ENCODE data around the gene CCDC18. TPM values are rescaled to one million over a fixed set of nuclear protein-coding genes. Genes with fewer than 3 reads are reported as not detected.

CCDC18 gene
- total RNA-seq, 2 experiments from 2014 or later = 46.5 to 59.0 TPM

- ChIA-PET CTCF (ENCODE audit: unreplicated experiment) (no interaction called here), POLR2A (interaction anchor here (0.6 kb wide), 1 partner anchor 125 kb away, joined by 4 read pairs; no protein-coding TSS in a partner anchor)
- H3K4me2 ChIP-seq (ENCODE audit: low read length) = peak overlapping the region; percentile 8; the same call in 1 of the 2 replicates
- H3K27ac ChIP-seq (ENCODE audit: low read depth, low read length, poor library complexity, severe bottlenecking) = no peak overlapping the region
- H4K20me1 ChIP-seq (ENCODE audit: insufficient read depth, low read length) = peaks cover 9% of the 10 kb centered on the region; the same call in 1 of the 2 replicates
- H3K9me3 ChIP-seq (ENCODE audit: low read length) = no peaks in the 10 kb centered on the region
- peaks cover 62% of the 10 kb centered on the region for H3K79me2 ChIP-seq (ENCODE audit: insufficient read depth, low read depth, low read length)
- no peak overlapping the region for H3K4me3 ChIP-seq (ENCODE audit: low read depth, low read length, poor library complexity, severe bottlenecking)
- peaks cover 50% of the 10 kb centered on the region for H3K4me1 ChIP-seq (ENCODE audit: insufficient read depth, low read length, poor library complexity, severe bottlenecking)
- no peaks in the 10 kb centered on the region for H3K9me2 ChIP-seq (ENCODE audit: insufficient read depth, low read length)
- peaks cover 86% of the 10 kb centered on the region for H3K36me3 ChIP-seq (ENCODE audit: insufficient read depth, low read length)
- no peak for DNase-seq (ENCODE audit: low spot score)
- no TSS peak for BruUV-seq (replicated peaks)
- H2AFZ ChIP-seq (ENCODE audit: low read length) = no peak overlapping the region
- no peak for TF ChIP-seq EZH2phosphoT487 (IDR thresholded peaks at IDR 0.05; ENCODE audit: borderline replicate concordance, low read depth, low read length)
- TF ChIP-seq, protein P1, sequence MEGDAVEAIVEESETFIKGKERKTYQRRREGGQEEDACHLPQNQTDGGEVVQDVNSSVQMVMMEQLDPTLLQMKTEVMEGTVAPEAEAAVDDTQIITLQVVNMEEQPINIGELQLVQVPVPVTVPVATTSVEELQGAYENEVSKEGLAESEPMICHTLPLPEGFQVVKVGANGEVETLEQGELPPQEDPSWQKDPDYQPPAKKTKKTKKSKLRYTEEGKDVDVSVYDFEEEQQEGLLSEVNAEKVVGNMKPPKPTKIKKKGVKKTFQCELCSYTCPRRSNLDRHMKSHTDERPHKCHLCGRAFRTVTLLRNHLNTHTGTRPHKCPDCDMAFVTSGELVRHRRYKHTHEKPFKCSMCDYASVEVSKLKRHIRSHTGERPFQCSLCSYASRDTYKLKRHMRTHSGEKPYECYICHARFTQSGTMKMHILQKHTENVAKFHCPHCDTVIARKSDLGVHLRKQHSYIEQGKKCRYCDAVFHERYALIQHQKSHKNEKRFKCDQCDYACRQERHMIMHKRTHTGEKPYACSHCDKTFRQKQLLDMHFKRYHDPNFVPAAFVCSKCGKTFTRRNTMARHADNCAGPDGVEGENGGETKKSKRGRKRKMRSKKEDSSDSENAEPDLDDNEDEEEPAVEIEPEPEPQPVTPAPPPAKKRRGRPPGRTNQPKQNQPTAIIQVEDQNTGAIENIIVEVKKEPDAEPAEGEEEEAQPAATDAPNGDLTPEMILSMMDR (conservative IDR thresholded peaks at IDR 0.05; ENCODE audit: low read length) = no peak
- intact Hi-C loops (cut with micrococcal nuclease; ENCODE audit: unreplicated experiment) = loop anchor here (10.0 kb wide), 1 partner anchor 352 kb away; the partner anchor contains the start of gene RPL5
Observed at GRCh38 chr1:93186667-93187066, 6.1 kb downstream of the CCDC18 start.

GRCh38 chr1:93190432-93190831 lies 9.9 kb downstream of the CCDC18 start:
- no TSS peak for BruUV-seq (replicated peaks)
- no peak for DNase-seq (ENCODE audit: low spot score)
- TF ChIP-seq EZH2phosphoT487 (IDR thresholded peaks at IDR 0.05; ENCODE audit: borderline replicate concordance, low read depth, low read length) = no peak
- TF ChIP-seq, protein P1 (conservative IDR thresholded peaks at IDR 0.05; ENCODE audit: low read length) = no peak
- Histone ChIP-seq H4K20me1 (ENCODE audit: insufficient read depth, low read length) (no peaks in the 10 kb centered on the region), H3K4me3 (ENCODE audit: low read depth, low read length, poor library complexity, severe bottlenecking) (no peak overlapping the region), H3K9me3 (ENCODE audit: low read length) (no peaks in the 10 kb centered on the region), H3K4me1 (ENCODE audit: insufficient read depth, low read length, poor library complexity, severe bottlenecking) (peaks cover 16% of the 10 kb centered on the region), H2AFZ (ENCODE audit: low read length) (no peak overlapping the region), H3K36me3 (ENCODE audit: insufficient read depth, low read length) (peaks cover 96% of the 10 kb centered on the region), H3K27ac (ENCODE audit: low read depth, low read length, poor library complexity, severe bottlenecking) (no peak overlapping the region), H3K9me2 (ENCODE audit: insufficient read depth, low read length) (no peaks in the 10 kb centered on the region), H3K4me2 (ENCODE audit: low read length) (no peak overlapping the region), H3K79me2 (ENCODE audit: insufficient read depth, low read depth, low read length) (peaks cover 41% of the 10 kb centered on the region; the same call in 1 of the 2 replicates)
- intact Hi-C loops (cut with micrococcal nuclease; ENCODE audit: unreplicated experiment) = loop anchor here (5.0 kb wide), 1 partner anchor 37 kb away; no protein-coding TSS in a partner anchor
- POLR2A ChIA-PET = interaction anchor here (0.7 to 1.0 kb wide), 2 partner anchors 342 to 348 kb away, joined by 3 to 4 read pairs; no protein-coding TSS in a partner anchor
- CTCF ChIA-PET (ENCODE audit: unreplicated experiment) = no interaction called here

GRCh38 chr1:93194231-93194990 lies 13.9 kb downstream of the CCDC18 start:
- no peaks in the 10 kb centered on the region for H4K20me1 ChIP-seq (ENCODE audit: insufficient read depth, low read length)
- H3K27ac ChIP-seq (ENCODE audit: low read depth, low read length, poor library complexity, severe bottlenecking) = no peak overlapping the region
- no peak overlapping the region for H2AFZ ChIP-seq (ENCODE audit: low read length)
- H3K9me2 ChIP-seq (ENCODE audit: insufficient read depth, low read length) = no peaks in the 10 kb centered on the region
- H3K9me3 ChIP-seq (ENCODE audit: low read length) = no peaks in the 10 kb centered on the region
- no peak overlapping the region for H3K4me2 ChIP-seq (ENCODE audit: low read length)
- no TSS peak for BruUV-seq (replicated peaks)
- peaks cover 17% of the 10 kb centered on the region; the same call in 1 of the 2 replicates for H3K79me2 ChIP-seq (ENCODE audit: insufficient read depth, low read depth, low read length)
- no peak for DNase-seq (ENCODE audit: low spot score)
- H3K36me3 ChIP-seq (ENCODE audit: insufficient read depth, low read length) = peaks cover 98% of the 10 kb centered on the region
- intact Hi-C loops (cut with micrococcal nuclease; ENCODE audit: unreplicated experiment) = loop anchor here (5.0 kb wide), 1 partner anchor 33 kb away; no protein-coding TSS in a partner anchor
- H3K4me3 ChIP-seq (ENCODE audit: low read depth, low read length, poor library complexity, severe bottlenecking) = no peak overlapping the region
- ChIA-PET POLR2A (interaction anchor here (0.5 to 0.9 kb wide), 4 partner anchors 18 to 38 kb away, joined by 3 to 4 read pairs (median 3); no protein-coding TSS in a partner anchor), CTCF (ENCODE audit: unreplicated experiment) (no interaction called here)
- TF ChIP-seq EZH2phosphoT487 (IDR thresholded peaks at IDR 0.05; ENCODE audit: borderline replicate concordance, low read depth, low read length) = no peak
- TF ChIP-seq, protein P1 (conservative IDR thresholded peaks at IDR 0.05; ENCODE audit: low read length) = no peak
- no peaks in the 10 kb centered on the region for H3K4me1 ChIP-seq (ENCODE audit: insufficient read depth, low read length, poor library complexity, severe bottlenecking)

Measured in OCI-LY7 (cell line).